Measurements from ENCODE around the gene PRDM12.

The PRDM12 gene

DNA sequence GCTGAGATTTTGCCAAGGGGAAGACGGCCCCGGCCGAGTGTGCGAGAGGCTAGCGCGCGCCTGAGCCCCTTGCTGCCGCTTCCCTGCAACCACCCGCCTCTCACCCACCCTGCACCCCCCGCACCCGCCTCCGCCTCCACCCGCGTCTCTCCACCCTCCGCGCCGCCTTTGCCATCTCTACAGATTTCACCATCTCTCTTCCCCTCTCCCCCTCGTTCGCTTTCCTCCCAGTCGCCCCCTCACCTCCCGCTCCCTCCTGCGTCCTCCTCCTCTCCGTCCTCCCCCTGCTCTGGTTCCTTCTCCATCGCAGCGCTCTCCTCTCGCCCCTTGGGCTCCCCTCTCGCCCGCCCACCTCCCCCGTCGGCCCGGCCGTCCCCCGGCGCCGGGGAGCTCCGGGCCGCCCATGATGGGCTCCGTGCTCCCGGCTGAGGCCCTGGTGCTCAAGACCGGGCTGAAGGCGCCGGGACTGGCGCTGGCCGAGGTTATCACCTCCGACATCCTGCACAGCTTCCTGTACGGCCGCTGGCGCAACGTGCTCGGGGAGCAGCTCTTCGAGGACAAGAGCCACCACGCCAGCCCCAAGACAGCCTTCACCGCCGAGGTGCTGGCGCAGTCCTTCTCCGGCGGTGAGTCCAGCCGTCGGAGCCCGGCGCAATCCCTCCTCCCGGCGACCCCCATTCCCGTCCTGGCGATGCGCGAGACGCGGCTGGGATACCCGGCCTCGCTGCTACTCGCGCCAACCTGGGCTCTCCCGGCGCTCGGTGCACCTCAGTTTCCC is at the start of gene PRDM12:
TSS of gene PRDM12 (plus strand) at position 344 of the 778 bp plus-strand sequence. CDS start at position 404, 60 bp downstream.
- H3K4me3 ChIP-seq (ENCODE audit: low read length): no peak within 1 kb of the TSS
- TF ChIP-seq CTCF (conservative IDR thresholded peaks at IDR 0.05; ENCODE audit: low read depth, low read length): no peak
- no peak for DNase-seq (ENCODE audit: low read depth)

- TF ChIP-seq CTCF (conservative IDR thresholded peaks at IDR 0.05; ENCODE audit: low read depth, low read length): no peak
- DNase-seq (ENCODE audit: low read depth): no peak
Observed at GRCh38 chr9:130616451-130616850, 47.9 kb upstream of the PRDM12 start.

DNA sequence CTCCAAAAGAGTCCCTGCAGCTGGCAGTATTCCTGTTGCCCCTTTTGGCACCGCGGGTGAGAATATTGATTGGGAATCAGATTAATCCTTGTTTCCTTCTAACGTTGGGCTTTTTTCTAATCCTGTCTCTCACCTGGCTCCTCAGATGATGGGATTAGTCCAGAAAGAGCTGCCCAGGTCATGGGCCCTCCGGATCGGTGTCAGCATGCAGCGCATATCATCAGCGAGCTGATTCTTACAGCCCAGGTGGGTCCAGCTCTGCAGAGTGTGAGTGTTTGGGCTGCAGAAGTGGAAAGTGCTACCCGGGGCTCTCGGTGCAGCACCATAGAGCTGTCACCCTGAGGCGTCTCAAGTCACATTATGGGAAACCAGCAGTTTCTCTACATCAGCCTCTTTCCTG is 40.9 kb upstream of the PRDM12 start:
- no peak for DNase-seq (ENCODE audit: low read depth)
- H3K4me3 ChIP-seq (ENCODE audit: low read length): no peak overlapping the region
- TF ChIP-seq CTCF (conservative IDR thresholded peaks at IDR 0.05; ENCODE audit: low read depth, low read length): no peak

More at GRCh38 chr9:130616451-130616850, 47.9 kb upstream of the PRDM12 start:
- H3K4me3 ChIP-seq (ENCODE audit: low read length): no peak overlapping the region

DNA sequence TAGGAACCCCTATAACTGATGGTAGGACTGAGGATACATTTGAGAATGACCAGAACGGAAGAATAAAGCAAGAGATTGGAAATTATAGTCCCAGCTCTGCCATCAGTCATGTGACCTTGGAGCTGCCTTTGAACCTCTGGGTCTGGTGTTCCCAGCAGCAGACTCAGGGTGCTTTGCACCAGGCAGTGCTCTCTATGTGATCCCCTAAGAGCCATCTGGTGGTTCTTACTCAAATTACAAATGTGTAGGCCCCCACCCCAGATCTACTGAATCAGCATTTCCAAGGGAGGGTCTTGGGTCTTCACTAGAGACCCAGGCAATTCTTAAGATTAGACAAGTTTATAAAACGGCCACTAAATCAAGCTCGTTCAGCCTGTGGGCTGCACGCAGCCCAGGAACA is 40.2 kb upstream of the PRDM12 start:
- DNase-seq (ENCODE audit: low read depth): no peak
- no peak for TF ChIP-seq CTCF (conservative IDR thresholded peaks at IDR 0.05; ENCODE audit: low read depth, low read length)
- H3K4me3 ChIP-seq (ENCODE audit: low read length): no peak overlapping the region

GRCh38 chr9:130626249-130626996 is 38.0 kb upstream of the PRDM12 start:
- no peak for TF ChIP-seq CTCF (conservative IDR thresholded peaks at IDR 0.05; ENCODE audit: low read depth, low read length)
- DNase-seq (ENCODE audit: low read depth): no peak
- H3K4me3 ChIP-seq (ENCODE audit: low read length): no peak overlapping the region

- no peak overlapping the region for H3K4me3 ChIP-seq (ENCODE audit: low read length)
- DNase-seq (ENCODE audit: low read depth): no peak
- no peak for TF ChIP-seq CTCF (conservative IDR thresholded peaks at IDR 0.05; ENCODE audit: low read depth, low read length)
Observed at GRCh38 chr9:130627051-130627450, 37.3 kb upstream of the PRDM12 start.

All from retinal pigment epithelial cell (primary cell).